Astrocyte (in vitro differentiated cells and primary cell): Measurements from ENCODE around the gene DNAJC9. TPM values are rescaled to one million over a fixed set of nuclear protein-coding genes. Genes with fewer than 3 reads are reported as not detected.
"Not testable (repeated sequence)": the region's sequence is repeated elsewhere in the genome, so short reads cannot be mapped to it uniquely, and the experiment has no call there.

Experiments used
- DNase-seq: peaks from one replicate; pipeline ENCODE4 v3.0.0-alpha.2; 2010; ENCODE audit warnings: low read depth
- FAIRE-seq: peaks from 2 replicates; lab custom pipeline; 2011; peaks lifted over from hg19 to GRCh38; lab: Jason Lieb, UNC
- H2AFZ ChIP-seq: 2 replicates; pipeline ENCODE4 v1.6.0; 2012; ENCODE audit warnings: low read depth, low read length, inconsistent platforms
- H3K27ac ChIP-seq: 2 replicates; pipeline ENCODE4 v1.5.1; 2011; ENCODE audit warnings: low read depth, low read length, inconsistent platforms
- H3K27me3 ChIP-seq: 2 replicates; pipeline ENCODE4 v1.6.0; 2011; ENCODE audit warnings: low read length, inconsistent platforms; ENCODE audit not compliant: insufficient read depth
- H3K36me3 ChIP-seq: 2 replicates; pipeline ENCODE4 v1.5.1; 2011; ENCODE audit warnings: low read length, inconsistent platforms; ENCODE audit not compliant: insufficient read depth
- H3K4me1 ChIP-seq: 2 replicates; pipeline ENCODE4 v1.5.1; 2011; ENCODE audit warnings: low read length, inconsistent platforms; ENCODE audit not compliant: insufficient read depth
- H3K4me2 ChIP-seq: 2 replicates; pipeline ENCODE4 v1.6.0; 2012; ENCODE audit warnings: low read length, inconsistent platforms
- H3K4me3 ChIP-seq: 2 replicates; pipeline ENCODE4 v1.5.1; 2011; ENCODE audit warnings: low read depth, mild to moderate bottlenecking, low read length, inconsistent platforms; ENCODE audit not compliant: insufficient read depth
- H3K79me2 ChIP-seq: 2 replicates; pipeline ENCODE4 v1.6.0; 2012; ENCODE audit warnings: mild to moderate bottlenecking, low read length, inconsistent platforms; ENCODE audit not compliant: insufficient read depth
- H3K9ac ChIP-seq: 2 replicates; pipeline ENCODE4 v1.6.0; 2012; ENCODE audit warnings: mild to moderate bottlenecking, low read length, inconsistent platforms
- H3K9me3 ChIP-seq: 2 replicates; pipeline ENCODE4 v1.5.1; 2012; ENCODE audit warnings: low read depth, mild to moderate bottlenecking, low read length, inconsistent platforms; ENCODE audit not compliant: insufficient read depth
- H4K20me1 ChIP-seq: 2 replicates; pipeline ENCODE4 v1.6.0; 2012; ENCODE audit warnings: low read length, inconsistent platforms; ENCODE audit not compliant: insufficient read depth
- H3K27ac Mint-ChIP-seq: one replicate; pipeline ENCODE4 v1.8.0; 2021; ENCODE audit warnings: mild to moderate bottlenecking, mixed read lengths; ENCODE audit not compliant: unreplicated experiment
- H3K27me3 Mint-ChIP-seq: one replicate; pipeline ENCODE4 v1.8.0; 2021; ENCODE audit warnings: low read depth, mixed read lengths; ENCODE audit not compliant: unreplicated experiment
- H3K36me3 Mint-ChIP-seq: one replicate; pipeline ENCODE4 v1.8.0; 2021; ENCODE audit warnings: low read depth, mixed read lengths; ENCODE audit not compliant: unreplicated experiment
- H3K4me1 Mint-ChIP-seq: one replicate; pipeline ENCODE4 v1.8.0; 2021; ENCODE audit warnings: low read depth, mixed read lengths; ENCODE audit not compliant: unreplicated experiment
- H3K4me3 Mint-ChIP-seq: one replicate; pipeline ENCODE4 v1.8.0; 2021; ENCODE audit warnings: mild to moderate bottlenecking, moderate library complexity, mixed read lengths; ENCODE audit not compliant: unreplicated experiment
- H3K9me3 Mint-ChIP-seq: one replicate; pipeline ENCODE4 v1.8.0; 2021; ENCODE audit warnings: mild to moderate bottlenecking, mixed read lengths; ENCODE audit not compliant: unreplicated experiment
- EZH2 ChIP-seq: IDR thresholded peaks from 2 replicates; pipeline ENCODE4 v1.6.1; 2012; ENCODE audit warnings: mild to moderate bottlenecking, low read length, inconsistent platforms; ENCODE audit not compliant: insufficient read depth
- total RNA-seq: library from RNA; stranded (reverse); gene quantifications from 2 replicates; pipeline ENCODE4 v1.2.1, GENCODE V29; 2021
- TF ChIP-seq, protein P1 (sequence below): IDR thresholded peaks from 2 replicates; pipeline ENCODE4 v1.5.1; 2011; ENCODE audit warnings: low read depth, mild to moderate bottlenecking, inconsistent platforms, low read length, moderate library complexity; ENCODE audit not compliant: insufficient read depth

The DNAJC9 gene
- total RNA-seq, 1 donor from 2014 or later = 23.3 TPM

DNA sequence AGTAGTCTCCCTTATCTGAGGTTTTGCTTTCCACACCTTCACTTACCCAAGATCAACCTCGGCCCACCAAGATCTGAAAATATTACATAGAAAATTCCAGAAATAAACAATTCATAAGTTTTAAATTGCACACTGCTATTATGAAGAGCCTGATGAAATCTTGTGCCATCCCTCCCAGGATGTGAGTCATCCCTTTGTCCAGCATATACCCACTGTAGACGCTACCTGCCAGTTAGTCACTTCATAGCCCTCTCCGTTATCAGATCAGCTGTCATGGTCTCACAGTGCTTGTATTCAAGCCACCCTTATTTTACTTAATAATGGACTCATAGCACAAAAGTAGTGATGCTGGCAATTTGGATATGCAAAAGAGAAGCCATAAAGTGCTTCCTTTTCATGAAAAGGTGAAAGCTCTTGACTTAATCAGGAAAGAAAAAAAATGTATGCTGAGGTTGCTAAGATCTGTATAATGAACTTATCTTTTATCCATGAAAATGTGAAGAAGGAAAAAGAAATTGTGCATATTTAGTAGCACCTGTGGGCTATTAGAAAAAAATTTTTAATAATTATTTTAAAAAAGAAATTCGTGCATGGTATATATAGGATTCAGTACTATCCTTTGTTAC is 15.2 kb upstream of the DNAJC9 start:
- Mint-ChIP-seq H3K27ac (peak overlapping the region; percentile 94), H3K27me3 (no peaks in the 10 kb centered on the region), H3K4me1 (peaks cover 14% of the 10 kb centered on the region), H3K9me3 (peaks cover 8% of the 10 kb centered on the region), H3K4me3 (peak overlapping the region; percentile 62), H3K36me3 (no peaks in the 10 kb centered on the region)
- no peaks in the 10 kb centered on the region for H3K36me3 ChIP-seq
- no peak overlapping the region for H3K4me3 ChIP-seq
- H4K20me1 ChIP-seq = no peaks in the 10 kb centered on the region
- TF ChIP-seq, protein P1, sequence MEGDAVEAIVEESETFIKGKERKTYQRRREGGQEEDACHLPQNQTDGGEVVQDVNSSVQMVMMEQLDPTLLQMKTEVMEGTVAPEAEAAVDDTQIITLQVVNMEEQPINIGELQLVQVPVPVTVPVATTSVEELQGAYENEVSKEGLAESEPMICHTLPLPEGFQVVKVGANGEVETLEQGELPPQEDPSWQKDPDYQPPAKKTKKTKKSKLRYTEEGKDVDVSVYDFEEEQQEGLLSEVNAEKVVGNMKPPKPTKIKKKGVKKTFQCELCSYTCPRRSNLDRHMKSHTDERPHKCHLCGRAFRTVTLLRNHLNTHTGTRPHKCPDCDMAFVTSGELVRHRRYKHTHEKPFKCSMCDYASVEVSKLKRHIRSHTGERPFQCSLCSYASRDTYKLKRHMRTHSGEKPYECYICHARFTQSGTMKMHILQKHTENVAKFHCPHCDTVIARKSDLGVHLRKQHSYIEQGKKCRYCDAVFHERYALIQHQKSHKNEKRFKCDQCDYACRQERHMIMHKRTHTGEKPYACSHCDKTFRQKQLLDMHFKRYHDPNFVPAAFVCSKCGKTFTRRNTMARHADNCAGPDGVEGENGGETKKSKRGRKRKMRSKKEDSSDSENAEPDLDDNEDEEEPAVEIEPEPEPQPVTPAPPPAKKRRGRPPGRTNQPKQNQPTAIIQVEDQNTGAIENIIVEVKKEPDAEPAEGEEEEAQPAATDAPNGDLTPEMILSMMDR = no peak
- TF ChIP-seq EZH2 = no peak
- no peak overlapping the region for H3K9ac ChIP-seq
- DNase-seq = peak; percentile 80
- H3K79me2 ChIP-seq = no peaks in the 10 kb centered on the region
- H3K4me1 ChIP-seq = peaks cover 3% of the 10 kb centered on the region
- H3K9me3 ChIP-seq = no peaks in the 10 kb centered on the region
- peak overlapping the region; percentile 68 for H3K4me2 ChIP-seq
- no peaks in the 10 kb centered on the region for H3K27me3 ChIP-seq
- no peak overlapping the region for H2AFZ ChIP-seq
- H3K27ac ChIP-seq = no peak overlapping the region
- FAIRE-seq = peak; percentile 71

DNA sequence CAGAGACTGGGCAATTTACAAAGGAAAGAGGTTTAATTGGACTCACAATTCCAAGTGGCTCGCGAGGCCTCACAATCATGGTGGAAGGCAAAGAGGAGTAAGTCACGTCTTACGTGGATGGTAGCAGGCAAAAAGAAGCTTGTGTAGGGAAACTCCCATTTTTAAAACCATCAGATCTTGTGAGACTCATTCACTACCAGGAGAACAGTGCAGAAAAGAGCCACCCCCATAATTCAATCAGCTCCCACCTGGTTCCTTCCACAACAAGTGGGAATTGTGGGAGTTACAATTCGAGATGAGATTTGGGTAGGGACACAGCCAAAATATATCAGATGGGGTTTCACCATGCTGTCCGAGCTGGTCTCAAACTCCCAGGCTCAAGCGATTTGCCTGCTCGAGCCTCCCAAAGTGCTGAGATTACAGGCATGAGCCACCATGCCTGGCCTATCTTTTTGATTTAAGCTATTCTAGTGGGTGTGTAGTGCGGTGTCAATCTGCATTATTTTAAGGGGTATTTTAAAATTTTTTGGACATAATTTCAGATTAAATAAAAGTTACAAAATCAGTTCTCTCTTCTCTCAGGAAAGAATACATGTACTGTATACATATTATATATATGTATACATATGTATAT is 14.4 kb upstream of the DNAJC9 start:
- Histone ChIP-seq H3K9me3 (no peaks in the 10 kb centered on the region), H3K4me3 (no peak overlapping the region), H4K20me1 (no peaks in the 10 kb centered on the region), H3K4me2 (no peak overlapping the region), H3K4me1 (peaks cover 3% of the 10 kb centered on the region), H3K27ac (no peak overlapping the region), H3K9ac (no peak overlapping the region), H3K36me3 (no peaks in the 10 kb centered on the region), H2AFZ (no peak overlapping the region), H3K27me3 (no peaks in the 10 kb centered on the region), H3K79me2 (no peaks in the 10 kb centered on the region)
- H3K4me3 Mint-ChIP-seq = no peak overlapping the region
- DNase-seq (no peak), FAIRE-seq (no peak)
- peaks cover 15% of the 10 kb centered on the region for H3K4me1 Mint-ChIP-seq
- no peaks in the 10 kb centered on the region for H3K36me3 Mint-ChIP-seq
- TF ChIP-seq, protein P1 = no peak
- TF ChIP-seq EZH2 = no peak
- peak overlapping the region; percentile 75 for H3K27ac Mint-ChIP-seq
- H3K27me3 Mint-ChIP-seq = no peaks in the 10 kb centered on the region
- peaks cover 8% of the 10 kb centered on the region for H3K9me3 Mint-ChIP-seq

DNA sequence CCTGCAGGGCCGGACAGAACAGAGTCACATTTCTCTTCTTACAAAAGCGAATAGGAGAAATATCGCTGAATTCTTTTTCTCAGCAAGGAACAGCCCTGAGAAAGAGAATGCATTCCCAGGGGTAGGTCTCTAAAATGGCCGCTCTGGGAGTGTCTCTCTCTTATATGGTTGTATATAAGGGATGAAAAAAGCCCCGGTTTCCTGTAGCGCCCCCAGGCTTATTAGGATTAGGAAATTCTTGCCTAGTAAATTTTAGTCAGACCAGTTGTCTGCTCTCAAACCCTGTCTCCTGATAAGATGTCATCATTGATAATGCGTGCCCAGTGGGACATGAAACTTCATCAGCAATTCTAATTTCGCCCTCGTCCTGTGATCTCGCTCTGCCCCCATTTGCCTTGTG is 11.6 kb upstream of the DNAJC9 start:
- not testable (repeated sequence) for H3K27me3 Mint-ChIP-seq, H3K27ac Mint-ChIP-seq, H3K36me3 Mint-ChIP-seq, H3K4me3 Mint-ChIP-seq, H3K4me3 ChIP-seq, H3K9ac ChIP-seq, H3K27me3 ChIP-seq, H2AFZ ChIP-seq, H3K9me3 ChIP-seq, H3K4me1 ChIP-seq, H3K79me2 ChIP-seq, H3K9me3 Mint-ChIP-seq, H3K36me3 ChIP-seq, H4K20me1 ChIP-seq, H3K4me2 ChIP-seq, DNase-seq, H3K27ac ChIP-seq, FAIRE-seq
- H3K4me1 Mint-ChIP-seq = peaks cover 10% of the 10 kb centered on the region
